Erythroblast (primary cell): Measurements from ENCODE around the gene ASAP3.

Experiments used
- GATA1 ChIP-seq: IDR thresholded peaks from 2 replicates; pipeline ENCODE4 v1.6.1; 2011; ENCODE audit warnings: low read depth, mild to moderate bottlenecking, control low read depth, low read length, moderate library complexity
- POLR2A ChIP-seq: IDR thresholded peaks from 2 replicates; pipeline ENCODE4 v1.6.1; 2011; ENCODE audit warnings: mild to moderate bottlenecking, low read length

GRCh38 chr1:23478896-23479665 is 4.9 kb downstream of the ASAP3 start:
- TF ChIP-seq POLR2A, result no peak
- TF ChIP-seq GATA1, result no peak
